GM19455 (cell line): ENCODE data around the gene PRSS12.

Source experiments
- ATAC-seq: cut with Tn5 transposase; IDR thresholded peaks from one replicate; pipeline ENCODE4 v1.9.1; 2021; ENCODE audit not compliant: unreplicated experiment

PRSS12 gene

DNA sequence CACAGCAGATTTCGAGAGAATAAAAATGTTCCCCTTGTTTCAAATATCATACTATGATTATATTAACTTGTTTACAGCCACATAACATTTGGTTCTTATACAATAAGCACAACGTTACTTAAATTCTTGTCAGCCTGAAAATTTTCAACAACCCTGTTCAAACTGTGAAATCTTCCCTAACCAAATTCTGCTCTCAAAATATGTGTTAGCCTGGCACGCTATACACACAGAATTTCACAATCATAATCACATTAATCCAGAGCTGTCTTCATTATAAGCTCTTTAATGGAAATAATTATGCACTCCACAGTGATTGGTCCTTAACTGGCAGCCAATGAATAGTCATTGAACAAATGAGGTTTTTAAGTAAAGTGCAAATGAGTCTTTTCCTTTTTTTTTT, 7.3 kb upstream of the PRSS12 start:
- ATAC-seq: no peak

DNA sequence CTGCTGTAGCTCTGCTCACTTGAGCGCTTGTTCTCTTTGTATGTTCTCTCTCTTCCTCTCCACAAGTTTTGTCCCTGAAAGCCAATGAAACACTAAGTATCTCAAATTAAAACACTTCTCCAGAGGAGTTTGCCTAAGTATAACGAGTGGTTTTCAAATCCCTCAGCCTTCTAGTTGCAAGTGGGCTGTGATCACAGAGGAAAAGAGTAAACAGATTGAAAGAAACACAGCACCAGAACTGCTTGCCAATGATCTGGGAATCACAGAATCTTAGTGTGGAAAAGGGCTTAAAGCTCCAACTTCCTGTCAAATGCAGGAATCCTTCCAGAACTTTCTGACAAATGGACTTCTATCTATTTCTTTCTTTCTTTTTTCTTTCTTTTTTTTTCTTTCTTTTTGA, 4.8 kb upstream of the PRSS12 start:
- no peak for ATAC-seq

DNA sequence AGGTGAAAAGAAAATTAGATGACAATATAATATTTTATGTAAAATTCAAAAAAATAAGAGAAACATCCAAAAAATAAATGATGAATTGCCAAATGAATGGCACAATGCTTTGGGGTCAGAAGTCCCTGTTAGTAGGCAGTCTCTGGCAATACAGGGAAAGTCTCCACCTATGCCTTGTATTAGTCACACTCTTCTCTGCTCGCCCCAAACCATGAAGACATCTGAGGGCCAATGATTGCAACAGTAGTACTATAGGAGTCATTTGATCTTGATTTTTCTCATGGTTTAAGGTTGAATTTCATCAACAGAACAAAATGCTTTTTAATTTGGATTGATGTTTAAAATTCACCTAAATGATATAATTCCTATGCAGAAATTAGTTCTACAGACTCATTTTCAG, 3.9 kb upstream of the PRSS12 start:
- no peak for ATAC-seq

DNA sequence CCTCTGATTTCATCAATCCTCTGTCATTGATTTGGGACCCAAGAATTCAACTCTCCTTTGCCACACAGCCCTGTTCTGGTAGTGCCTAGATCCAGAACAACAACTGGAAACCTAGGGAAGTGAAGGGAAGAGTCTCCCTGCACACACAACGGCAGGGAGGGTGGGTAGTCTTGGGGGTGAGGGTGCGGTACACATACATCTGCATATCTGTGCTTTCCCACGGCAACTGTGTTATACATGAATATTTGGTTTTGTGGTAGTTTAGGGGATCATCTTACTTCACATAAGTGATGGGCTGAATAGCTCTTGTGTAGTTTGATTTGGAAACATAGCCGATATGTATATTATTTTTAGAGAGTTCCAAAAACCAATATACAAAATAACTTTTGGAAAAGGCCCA, 3.3 kb upstream of the PRSS12 start:
- ATAC-seq: no peak

DNA sequence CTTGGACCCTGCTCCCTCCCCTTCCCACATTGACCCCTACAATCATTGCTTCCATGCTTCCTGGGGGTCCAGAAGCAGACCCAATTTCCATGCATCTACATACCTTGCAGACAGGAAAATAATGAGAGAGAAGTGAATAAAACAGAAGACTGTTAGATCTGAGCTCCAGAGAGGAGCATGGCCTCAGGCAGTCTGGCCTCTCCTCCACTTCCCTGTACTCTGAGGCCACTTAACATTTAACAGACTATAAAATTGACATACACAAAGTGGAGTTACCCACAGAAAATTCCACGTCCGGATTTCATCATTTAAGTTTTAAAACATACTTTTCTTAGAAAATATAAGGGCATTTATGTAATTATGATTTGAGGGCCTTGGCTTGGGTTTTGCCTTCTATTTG, 2.1 kb upstream of the PRSS12 start:
- no peak for ATAC-seq

DNA sequence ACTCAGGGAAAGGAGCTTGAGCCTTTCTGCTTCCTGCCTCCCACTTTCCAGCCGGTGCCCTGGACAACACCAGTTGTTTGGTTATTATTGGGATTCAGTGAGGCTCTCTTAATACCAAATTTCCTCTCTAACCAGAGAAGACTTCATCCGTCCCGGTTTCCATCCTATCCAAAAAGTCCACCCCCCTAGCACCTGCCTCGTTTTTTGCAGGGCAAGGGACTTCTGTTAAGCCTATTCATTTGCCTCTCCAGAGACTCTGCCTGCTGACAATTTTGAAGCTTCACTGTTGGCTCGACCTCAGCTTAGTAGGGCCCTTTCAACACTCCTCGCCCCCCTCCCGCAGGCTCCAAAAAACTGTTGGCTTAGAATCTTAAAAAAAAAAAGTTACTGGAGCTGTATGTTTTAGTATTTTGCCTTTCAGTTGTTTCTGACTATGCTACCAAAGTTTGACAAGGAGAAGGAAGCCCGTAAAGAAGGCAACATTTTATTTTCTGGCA, 779 bp upstream of the PRSS12 start:
- ATAC-seq: no peak

DNA sequence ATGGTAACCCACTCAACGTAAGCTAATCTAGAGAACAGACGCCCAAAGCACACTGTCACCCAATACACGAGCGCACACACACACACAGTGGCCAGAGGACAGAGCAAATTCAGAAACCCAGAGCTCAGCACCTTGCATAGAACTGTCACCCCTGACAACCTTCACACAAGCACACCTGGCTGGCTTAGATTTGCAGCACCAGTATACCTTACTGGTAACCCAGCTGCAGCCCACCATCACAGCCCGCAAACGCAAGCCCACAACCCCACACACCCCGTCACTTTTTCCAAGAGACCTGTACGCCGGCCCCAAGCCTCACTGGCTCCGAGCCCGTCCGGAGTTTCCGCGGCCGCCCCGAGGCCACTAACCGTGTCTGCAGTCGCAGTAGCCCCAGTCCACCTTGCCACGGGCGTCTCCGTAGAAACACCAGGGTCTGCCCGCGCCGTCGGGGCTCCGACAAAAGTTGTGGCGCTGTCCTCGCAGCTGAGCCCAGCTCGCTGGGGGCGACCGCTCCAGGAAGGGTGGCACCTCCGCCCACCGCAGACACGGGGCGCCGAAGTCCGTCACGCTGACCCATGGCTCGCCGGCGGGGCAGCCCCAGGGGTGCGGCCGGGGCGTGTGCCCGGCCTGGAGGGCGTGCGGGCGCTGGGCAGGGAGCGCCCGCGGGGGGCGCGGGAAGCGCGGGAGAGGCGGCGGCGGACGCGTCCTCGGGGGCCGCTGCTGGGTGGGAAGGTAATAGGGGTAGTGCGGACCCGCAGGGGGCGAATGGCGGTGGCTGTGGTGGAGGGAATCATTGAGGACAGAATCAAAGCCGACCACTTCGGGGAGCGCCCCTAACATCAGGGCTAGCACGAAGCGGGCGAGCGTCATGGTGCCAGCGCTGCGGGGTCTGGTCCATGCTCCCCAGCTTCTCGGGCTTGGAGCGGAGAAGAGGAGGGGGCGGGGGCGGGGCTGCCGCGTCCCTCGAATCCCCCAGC, 664 bp downstream of the PRSS12 start:
- peak; percentile 5 for ATAC-seq

DNA sequence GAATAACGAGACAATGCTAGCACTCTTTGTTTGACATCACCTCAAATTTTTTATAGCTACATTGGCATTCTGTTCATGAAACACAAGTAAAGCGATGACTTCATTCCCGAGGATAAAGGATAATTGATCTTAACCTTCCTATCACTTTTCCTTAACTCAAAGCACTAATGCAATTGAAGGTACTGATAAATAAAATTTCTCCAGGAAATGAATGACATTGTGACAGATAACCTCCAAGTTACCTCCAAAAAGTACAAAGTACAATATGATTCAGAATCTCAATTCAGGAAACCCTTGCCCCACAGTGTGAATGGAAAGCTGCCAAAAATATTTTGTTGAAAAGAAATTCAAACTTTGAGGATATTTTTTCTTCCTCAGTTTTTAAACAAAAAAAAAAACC, 1.8 kb downstream of the PRSS12 start:
- no peak for ATAC-seq

DNA sequence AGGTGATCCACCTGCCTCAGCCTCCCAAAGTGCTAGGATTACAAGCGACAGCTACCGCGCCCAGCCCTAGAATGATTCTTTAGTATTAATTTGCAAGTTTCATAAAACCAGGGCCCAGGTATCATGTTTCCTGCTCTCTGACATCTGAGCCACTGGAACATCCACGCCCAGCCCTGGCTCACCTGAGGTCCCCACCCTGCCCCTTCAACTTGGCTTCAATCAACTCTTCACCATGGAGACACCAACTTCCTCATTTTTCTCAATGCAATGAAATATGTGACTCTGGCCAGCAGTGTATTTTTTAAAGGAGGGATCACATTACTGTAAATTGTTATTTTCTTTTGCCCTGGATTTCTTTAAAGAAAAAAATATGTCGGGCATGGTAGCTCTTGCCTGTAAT, 3.9 kb downstream of the PRSS12 start:
- ATAC-seq: no peak

DNA sequence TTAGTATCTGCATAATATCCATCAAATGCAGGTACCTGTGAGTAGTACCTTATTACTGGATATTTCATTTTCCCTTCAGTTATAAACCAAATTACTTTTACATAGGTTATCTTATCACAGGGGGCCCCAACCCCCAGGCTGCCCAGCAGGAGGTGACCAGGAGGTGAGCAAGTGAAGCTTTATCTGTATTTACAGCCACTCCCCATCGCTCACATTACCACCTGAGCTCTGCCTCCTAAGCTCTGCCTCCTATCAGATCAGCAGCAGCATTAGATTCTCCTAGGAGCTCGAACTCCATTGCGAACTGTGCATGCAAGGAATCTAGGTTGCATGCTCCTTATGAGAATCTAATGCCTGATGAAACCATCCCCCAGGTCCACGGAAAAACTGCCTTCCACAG, 6.3 kb downstream of the PRSS12 start:
- ATAC-seq: no peak

DNA sequence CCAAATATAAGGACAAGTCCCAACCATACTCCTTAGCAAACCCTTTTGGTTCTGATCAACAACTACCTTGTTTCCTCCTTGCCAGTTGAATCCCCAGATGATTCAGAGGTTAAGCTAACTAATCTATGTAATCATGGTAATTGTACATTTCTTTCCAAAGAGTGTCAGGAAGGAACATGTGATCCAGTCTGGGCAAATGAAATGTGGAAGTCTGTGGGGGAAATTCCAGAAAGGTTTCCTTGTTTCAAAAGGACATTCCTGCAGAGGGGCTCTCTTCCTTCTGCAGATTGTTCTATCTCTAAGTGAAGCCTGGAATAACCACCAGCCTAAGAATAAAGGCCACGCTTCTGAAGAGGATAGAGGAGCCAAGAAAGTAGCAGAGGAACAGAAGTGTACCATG, 7.0 kb downstream of the PRSS12 start:
- no peak for ATAC-seq

DNA sequence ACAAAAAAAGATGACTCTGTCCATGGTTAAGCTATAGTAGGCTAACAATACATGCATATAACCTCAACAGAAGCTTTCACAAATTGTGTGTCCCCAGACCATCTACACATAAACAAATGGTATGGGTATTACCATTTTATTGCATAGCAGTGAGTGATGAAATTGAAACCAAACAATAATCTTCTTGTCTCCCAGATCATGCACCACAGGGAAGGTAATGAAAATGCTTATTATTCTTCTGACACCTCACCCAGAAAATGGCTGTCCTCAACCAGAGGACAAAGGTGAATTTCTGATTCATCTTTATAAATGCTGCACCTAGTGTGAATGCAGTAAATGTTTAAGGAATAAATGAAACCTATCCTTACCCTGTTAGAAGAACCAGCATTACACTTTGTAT, 8.0 kb downstream of the PRSS12 start:
- ATAC-seq: no peak

DNA sequence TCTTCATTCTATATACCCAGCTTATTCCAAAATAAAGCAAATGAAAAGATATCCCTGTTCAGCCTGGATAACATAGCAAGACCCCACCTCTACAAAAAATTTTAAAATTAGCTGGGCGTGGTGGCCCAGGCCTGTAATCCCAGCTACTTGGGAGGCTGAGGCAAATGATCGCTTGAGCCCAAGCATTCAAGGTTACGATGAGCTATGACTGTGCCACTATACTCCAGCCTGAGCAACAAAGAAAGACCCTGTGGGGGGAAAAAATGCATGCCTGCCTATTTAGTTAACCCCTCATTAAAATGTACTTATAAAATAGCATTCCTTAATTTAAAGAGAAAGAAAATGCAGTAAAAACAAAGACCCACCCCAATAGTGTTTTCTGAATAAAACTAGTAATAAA, 9.3 kb downstream of the PRSS12 start:
- no peak for ATAC-seq

DNA sequence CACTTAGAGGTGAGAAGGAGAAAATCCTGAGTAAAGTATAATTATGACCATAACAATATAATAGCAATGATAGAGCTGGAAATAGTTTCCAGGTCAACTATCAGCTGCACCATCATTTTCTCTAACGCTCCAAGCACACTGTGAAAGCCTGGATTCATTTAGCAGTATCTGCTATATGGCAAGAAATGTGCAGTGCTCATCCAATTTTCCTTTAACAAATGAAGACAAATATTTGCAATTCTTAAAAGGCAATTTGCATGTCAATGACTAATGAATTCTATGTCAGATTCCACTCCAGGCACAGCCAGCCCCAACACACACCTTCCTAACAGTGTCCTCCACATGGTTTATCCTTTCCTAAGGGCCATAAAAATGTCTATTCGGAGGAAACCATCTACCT, 12.7 kb downstream of the PRSS12 start:
- ATAC-seq: no peak

DNA sequence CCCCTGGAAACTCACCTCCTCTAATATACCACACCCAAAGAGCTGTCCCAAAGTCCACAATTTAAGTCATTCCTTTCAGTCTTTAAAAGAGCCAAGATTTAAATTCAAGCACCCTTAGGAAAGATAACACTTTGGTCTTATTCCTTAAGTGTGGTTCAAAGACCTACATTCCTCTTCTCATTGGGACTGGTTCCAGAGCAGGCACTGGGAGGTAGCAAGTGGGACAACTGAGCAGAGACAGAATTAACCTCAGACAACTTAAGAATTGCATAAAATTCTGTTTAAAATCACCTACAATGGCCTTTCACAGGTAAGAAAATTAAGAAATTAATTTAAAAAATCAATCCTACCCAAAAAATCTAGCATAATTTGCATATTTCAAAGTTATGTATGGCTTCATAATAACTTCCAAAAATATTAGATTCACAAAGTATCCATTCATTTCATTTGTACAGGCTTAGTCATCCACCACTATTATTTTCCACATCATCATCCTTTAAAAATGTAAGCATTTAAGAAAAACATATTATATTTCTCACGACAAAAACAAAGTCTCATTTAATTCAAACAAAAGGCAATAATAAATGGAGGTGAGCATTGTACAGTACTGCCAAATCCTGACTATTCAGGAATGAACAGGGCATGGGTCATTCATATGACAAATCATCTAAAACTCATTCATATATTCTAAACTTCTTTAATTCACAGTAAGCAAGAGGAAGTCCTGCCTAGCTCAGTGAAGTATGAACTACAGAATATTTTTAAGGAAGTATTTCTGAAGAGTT, 13.6 kb downstream of the PRSS12 start:
- no peak for ATAC-seq

DNA sequence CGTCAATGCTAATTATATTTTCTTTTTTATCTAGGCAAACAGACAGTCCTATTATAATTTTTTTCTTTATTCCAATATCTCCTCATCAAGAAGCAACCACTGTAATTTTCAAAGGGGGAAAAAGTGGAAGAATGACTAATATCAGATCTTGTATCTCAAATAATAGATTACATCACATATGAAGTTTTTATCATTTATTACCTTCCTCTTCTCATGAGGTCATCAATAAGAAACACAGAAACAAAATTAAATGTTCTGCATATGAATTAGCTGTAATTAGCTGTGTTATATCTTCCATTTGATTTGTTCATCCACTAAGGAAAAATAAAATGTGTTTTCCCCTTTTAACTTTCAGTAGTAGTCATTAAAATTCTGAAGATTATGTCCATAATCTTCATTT, 14.3 kb downstream of the PRSS12 start:
- no peak for ATAC-seq

DNA sequence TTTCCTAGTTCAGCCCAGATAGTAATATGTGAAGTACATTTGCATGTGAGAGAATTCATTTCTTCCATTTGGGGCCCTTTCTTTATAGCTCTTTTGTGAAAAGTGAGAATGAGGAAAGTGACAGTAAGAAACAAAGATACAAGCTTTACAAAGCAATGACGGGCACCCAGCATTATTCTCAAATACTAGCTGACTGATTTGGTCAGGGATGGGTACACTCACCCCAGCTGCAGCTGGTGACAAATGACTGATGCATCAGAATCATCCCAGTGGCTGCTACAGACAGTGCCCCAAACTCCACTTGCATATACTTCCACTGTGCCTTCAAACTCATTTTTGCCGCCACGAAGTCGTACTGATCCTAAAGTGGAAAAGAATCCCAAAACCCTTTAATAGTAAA, 14.8 kb downstream of the PRSS12 start:
- ATAC-seq: no peak

DNA sequence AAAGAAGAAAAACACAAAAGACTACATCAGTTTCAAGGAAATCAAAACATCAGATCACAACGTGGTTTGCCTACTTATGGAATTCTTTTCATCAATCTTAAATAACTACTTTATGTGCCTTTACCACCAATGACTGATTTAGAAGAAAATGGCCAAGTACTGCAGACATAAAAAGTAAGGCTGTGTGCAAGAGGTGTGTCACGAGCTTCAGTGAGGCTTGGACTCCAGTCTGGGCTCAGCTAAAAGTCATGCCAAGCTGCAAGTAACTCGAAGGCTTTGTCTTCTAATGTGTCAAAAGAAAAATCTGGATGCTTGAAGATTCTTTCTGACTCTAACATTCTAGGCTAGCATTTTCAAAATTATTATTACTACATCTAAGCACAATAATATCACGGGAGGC, 17.0 kb downstream of the PRSS12 start:
- ATAC-seq: no peak

DNA sequence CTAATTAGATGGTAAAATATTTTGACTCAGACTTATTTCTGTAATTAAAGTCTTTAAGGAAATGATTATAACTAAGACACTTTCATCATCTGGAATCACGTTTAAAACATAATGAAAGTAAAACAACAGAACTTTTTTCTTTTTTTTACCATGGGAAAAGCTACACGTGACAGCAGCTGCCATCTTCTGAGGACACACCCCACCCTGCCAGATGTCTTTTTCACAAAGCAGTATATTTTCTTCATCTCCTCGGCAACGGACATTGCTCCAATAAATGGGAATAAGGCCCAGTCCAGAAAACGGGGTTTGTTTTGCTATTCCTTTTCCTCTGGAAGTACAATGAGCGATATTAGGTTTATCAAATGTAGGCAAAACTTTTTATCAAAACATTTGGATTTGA, 17.5 kb downstream of the PRSS12 start:
- no peak for ATAC-seq

DNA sequence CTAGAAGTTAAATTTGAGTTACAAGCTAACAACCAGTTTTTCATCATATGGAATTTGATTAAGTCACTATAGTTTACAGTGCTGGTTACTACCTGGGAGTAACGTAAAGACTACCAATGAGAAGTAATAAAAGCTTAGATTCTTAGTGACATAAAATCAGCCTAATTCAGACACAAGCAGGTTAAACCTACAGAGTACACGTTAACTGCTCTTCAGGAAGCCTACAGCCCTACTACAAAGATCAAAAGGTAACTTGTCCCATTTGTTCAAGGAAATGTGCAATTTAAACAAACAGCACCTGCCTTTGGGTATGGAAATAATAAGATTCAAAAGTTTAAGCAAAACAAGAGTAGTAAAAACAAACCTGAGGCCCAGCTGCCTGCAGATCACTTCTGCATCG, 21.5 kb downstream of the PRSS12 start:
- no peak for ATAC-seq

DNA sequence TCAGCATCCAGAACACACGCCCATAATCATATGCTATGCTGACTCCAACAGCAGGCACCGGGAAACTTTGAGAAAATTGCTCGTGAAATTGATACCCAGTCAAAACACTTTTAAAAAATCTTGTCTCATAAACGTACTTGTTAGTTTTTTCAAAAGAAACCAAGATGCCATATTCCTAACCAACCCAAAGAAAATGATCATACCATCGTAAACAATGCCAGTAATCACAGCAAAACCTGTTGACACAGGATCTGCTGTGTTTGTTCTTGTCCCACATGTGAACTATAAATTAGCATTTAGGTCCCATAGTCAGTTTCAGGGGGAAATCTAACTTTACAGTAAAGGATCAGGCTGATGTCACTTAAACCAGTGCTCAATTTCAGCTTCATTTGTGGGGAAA, 23.0 kb downstream of the PRSS12 start:
- no peak for ATAC-seq
